A673 (cell line): ENCODE data around the gene FNDC3B.

Experiments used
- CTCF ChIP-seq: fragments of 300-800, 200-600 bp; sonication (generic); conservative IDR thresholded peaks from 2 replicates; pipeline ENCODE4 v1.5.1; 2017; ENCODE audit warnings: low read depth, mild to moderate bottlenecking, antibody characterized with exemption, low read length, moderate library complexity, mixed read lengths
- EZH2 ChIP-seq: fragments of 200-600 bp; sonication (generic); IDR thresholded peaks from 2 replicates; pipeline ENCODE4 v1.6.1; 2017; ENCODE audit warnings: borderline replicate concordance, low read depth, mild to moderate bottlenecking, mixed read lengths, antibody characterized with exemption, low read length; ENCODE audit not compliant: poor library complexity, severe bottlenecking

GRCh38 chr3:172274906-172275305 lies 235.5 kb downstream of the FNDC3B start:
- TF ChIP-seq CTCF (no peak), EZH2 (no peak)
